Esophagus squamous epithelium (tissue), 5 donors: ENCODE measurements around the gene PMM2. TPM values are rescaled to one million over a fixed set of nuclear protein-coding genes. Genes with fewer than 3 reads are reported as not detected.

ENCODE experiments used
- DNase-seq: peaks from one replicate; lab custom pipeline; 2025; lab: John Stamatoyannopoulos, UW
- H3K27ac ChIP-seq, 4 donors: fragments of 200-600 bp; sonication (generic); one replicate each; pipeline ENCODE4 v1.5.1; 2016 to 2019; ENCODE audit warnings: mild to moderate bottlenecking in 1 of 4
- H3K27me3 ChIP-seq, 4 donors: fragments of 200-600 bp; sonication (generic); 1 replicate in 3 of 4; 2 replicates in 1 of 4; pipeline versions ENCODE4 v1.5.1 to v1.6.0; 2017 to 2021; ENCODE audit warnings: antibody characterized with exemption in 1 of 4
- H3K36me3 ChIP-seq, 3 donors: fragments of 200-600 bp; sonication (generic); one replicate each; pipeline ENCODE4 v1.5.1; 2016 to 2019
- H3K4me1 ChIP-seq, 3 donors: fragments of 200-600 bp; sonication (generic); one replicate each; pipeline ENCODE4 v1.5.1; 2017 to 2019
- H3K4me3 ChIP-seq, 4 donors: fragments of 200-600 bp; sonication (generic); 1 replicate in 3 of 4; 2 replicates in 1 of 4; pipeline ENCODE4 v1.5.1; 2016 to 2019; ENCODE audit warnings: mild to moderate bottlenecking in 2 of 4, moderate library complexity in 1 of 4
- H3K9me3 ChIP-seq, 3 donors: fragments of 200-600 bp; sonication (generic); one replicate each; pipeline ENCODE4 v1.5.1; 2016 to 2019
- CTCF ChIP-seq, 6 experiments: fragments of 450-650 bp in 4 of 6; fragments of 200-600 bp in 2 of 6; sonication (generic) in 2 of 6; IDR thresholded peaks; one replicate each; pipeline ENCODE4 v1.5.1; 2016 to 2019; ENCODE audit warnings: antibody characterized with exemption in 6 of 6, mild to moderate bottlenecking in 4 of 6, moderate library complexity in 4 of 6
- POLR2A ChIP-seq, 4 donors: fragments of 450-650 bp; IDR thresholded peaks; one replicate each; pipeline ENCODE4 v1.6.1; 2017; ENCODE audit warnings: antibody characterized with exemption in 4 of 4, mild to moderate bottlenecking in 4 of 4, moderate library complexity in 3 of 4
- WGBS, 2 donors: methylation state at CpG; one replicate each; pipeline ENCODE4 v1.1.5; 2018; 5-methylcytosine and 5-hydroxymethylcytosine counted together
- intact Hi-C: fragments of 100-400 bp; cut with DNase I; formaldehyde crosslinking; loops from one replicate; pipeline ENCODE4 v1.15.0; 2022
- total RNA-seq, 4 donors: library from RNA; depleted of rRNA; stranded (reverse); fragments of >200 nt; gene quantifications; one replicate each; pipeline ENCODE4 v1.1.0, GENCODE V29; 2016
- donor health status: DM: yes; HTN: yes; CAD: no.

The PMM2 gene
- total RNA-seq, 4 donors from 2014 or later = 36.3 to 54.3 (median 41.4) TPM

- Histone ChIP-seq H3K27me3 (no peaks in the 10 kb centered on the region), H3K27ac (peak overlapping the region; percentile 30 to 84 (median 52)), H3K9me3 (no peaks in the 10 kb centered on the region), H3K4me1 (peaks cover 13 to 66% (median 47%) of the 10 kb centered on the region in 3 donors), H3K36me3 (peaks cover 21 to 58% (median 38%) of the 10 kb centered on the region in 3 donors), H3K4me3 (no peak overlapping the region)
- intact Hi-C loops = no loop called here
- 72 to 88% methylated on average over 4 to 12 of the region's 31 CpGs for WGBS, 2 donors
- TF ChIP-seq POLR2A (IDR thresholded peaks at IDR 0.05) (no peak), CTCF (IDR thresholded peaks at IDR 0.05) (no peak)
- DNase-seq = no peak
These were observed 61.6 kb downstream of the PMM2 start for GRCh38 chr16:8858994-8859912.

DNA sequence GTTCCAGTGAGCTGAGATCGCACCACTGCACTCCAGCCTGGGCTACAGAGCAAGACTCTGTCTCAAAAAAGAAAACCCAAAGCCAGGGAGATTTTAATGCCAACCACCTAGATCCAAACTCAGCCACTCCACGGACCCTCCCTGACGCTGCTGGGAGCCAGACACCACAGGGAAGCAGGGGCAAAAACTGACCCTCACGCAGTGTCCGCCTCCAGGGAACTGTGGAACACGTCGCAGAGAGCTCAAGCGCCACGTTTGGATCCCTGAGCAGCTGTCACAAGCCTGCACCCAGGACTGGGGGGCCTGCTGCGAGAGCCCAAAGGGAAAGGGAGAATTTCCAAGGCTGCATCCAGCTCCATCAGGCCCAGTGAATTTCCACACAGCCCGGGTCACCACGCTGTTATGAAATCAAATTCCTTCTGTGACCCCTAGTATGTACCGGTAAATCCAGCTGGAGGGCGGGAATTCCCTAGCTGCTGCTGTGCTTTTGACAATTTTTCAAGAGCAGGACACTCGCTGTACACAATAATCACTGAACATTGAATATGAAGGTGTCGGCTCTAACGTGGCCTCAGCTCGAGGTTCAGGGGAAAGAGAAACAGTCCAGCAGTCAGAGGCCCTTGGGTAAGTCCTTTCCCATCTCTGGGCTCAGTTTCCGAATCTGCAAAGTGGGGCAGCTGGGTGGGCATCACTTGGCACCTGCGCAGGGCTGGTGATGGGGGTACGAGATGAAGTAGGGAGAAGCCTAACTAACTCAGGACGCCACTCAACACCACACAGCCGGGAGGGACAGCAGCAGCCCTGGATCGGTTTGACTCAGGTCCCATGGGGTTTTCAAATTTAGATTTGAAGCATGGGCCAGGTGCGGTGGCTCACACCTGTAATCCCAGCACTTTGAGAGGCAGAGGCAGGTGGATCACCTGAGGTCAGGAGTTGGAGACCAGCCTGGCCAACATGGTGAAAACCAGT is 62.6 kb downstream of the PMM2 start:
- DNase-seq = no peak
- H3K27ac ChIP-seq = peak overlapping the region; percentile 30 to 84 (median 52)
- H3K36me3 ChIP-seq = peaks cover 20 to 49% (median 33%) of the 10 kb centered on the region in 3 donors
- peaks cover 23 to 73% (median 56%) of the 10 kb centered on the region in 3 donors for H3K4me1 ChIP-seq
- H3K4me3 ChIP-seq = peak overlapping the region in 1 of 4 donors; percentile 23
- no peaks in the 10 kb centered on the region for H3K9me3 ChIP-seq
- WGBS, 2 donors = 55 to 71% methylated on average over 13 to 15 of the region's 25 CpGs
- intact Hi-C loops = no loop called here
- no peaks in the 10 kb centered on the region for H3K27me3 ChIP-seq
- TF ChIP-seq POLR2A (IDR thresholded peaks at IDR 0.05) (no peak), CTCF (IDR thresholded peaks at IDR 0.05) (no peak)

DNA sequence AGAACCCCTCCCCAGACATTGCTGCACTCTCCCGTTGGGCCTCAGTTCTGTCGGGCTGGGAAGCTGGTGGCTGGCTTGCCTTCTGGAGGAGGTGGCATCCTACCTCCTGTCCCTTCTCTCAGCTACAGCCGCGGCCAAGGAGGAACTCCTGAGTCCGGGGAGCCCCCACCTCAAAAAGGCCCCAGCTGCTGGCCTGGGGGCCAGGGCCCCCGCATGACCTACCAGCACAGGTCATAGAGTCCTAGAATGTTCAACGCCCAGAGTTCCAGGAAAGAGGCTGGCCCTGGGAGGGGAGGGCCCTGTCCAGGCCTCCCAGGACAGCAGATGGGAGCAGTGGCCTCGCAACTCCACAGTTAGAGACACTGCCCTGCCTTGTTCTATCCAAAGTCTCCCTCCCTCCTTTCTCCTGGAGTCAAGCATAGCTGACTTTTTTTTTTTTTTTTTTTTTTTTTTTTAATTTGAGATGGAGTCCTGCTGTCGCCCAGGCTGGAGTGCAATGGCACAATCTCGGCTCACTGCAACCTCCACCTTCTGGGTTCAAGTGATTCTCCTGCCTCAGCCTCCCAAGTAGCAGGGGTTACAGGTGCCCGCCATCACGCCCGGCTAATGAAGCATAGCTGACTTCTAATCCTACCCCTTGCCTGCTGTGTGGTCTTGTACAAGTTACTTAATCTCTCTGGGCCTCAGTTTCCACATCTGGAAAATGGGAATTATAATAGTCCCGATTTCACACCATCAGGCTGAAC is 64.1 kb downstream of the PMM2 start:
- Histone ChIP-seq H3K27me3 (no peaks in the 10 kb centered on the region), H3K4me1 (peaks cover 35 to 88% (median 72%) of the 10 kb centered on the region in 3 donors), H3K4me3 (peak overlapping the region in 1 of 4 donors; percentile 13), H3K27ac (peak overlapping the region in 3 of 4 donors; percentile 43 to 65 (median 60)), H3K9me3 (no peaks in the 10 kb centered on the region), H3K36me3 (peaks cover 11 to 33% (median 18%) of the 10 kb centered on the region in 3 donors)
- 82 to 86% methylated on average over 7 to 8 of the region's 14 CpGs for WGBS, 2 donors
- no peak for DNase-seq
- intact Hi-C loops = no loop called here
- TF ChIP-seq CTCF (IDR thresholded peaks at IDR 0.05) (no peak), POLR2A (IDR thresholded peaks at IDR 0.05) (no peak)

GRCh38 chr16:8862309-8863130 is 64.9 kb downstream of the PMM2 start:
- Histone ChIP-seq H3K27ac (peak overlapping the region in 2 of 4 donors; percentile 52 to 65), H3K36me3 (peaks cover 8 to 27% (median 15%) of the 10 kb centered on the region in 3 donors), H3K4me3 (no peak overlapping the region), H3K9me3 (no peaks in the 10 kb centered on the region), H3K27me3 (no peaks in the 10 kb centered on the region), H3K4me1 (peaks cover 43 to 96% (median 76%) of the 10 kb centered on the region in 3 donors)
- no peak for DNase-seq
- WGBS, 2 donors = 80 to 81% methylated on average over 14 of the region's 14 CpGs
- intact Hi-C loops = no loop called here
- TF ChIP-seq POLR2A (IDR thresholded peaks at IDR 0.05) = no peak
